PC-9 (cell line): ENCODE measurements around the gene AGBL2.

ENCODE experiments used
- CTCF ChIP-seq: fragments of 200-600 bp; sonication (generic); conservative IDR thresholded peaks from 2 replicates; pipeline ENCODE4 v1.6.1; 2017; ENCODE audit warnings: mixed run types, antibody characterized with exemption, mild to moderate bottlenecking, moderate library complexity
- EZH2 ChIP-seq: fragments of 200-600 bp; sonication (generic); IDR thresholded peaks from 2 replicates; pipeline ENCODE4 v1.8.0; 2017; ENCODE audit warnings: antibody characterized with exemption, low read depth

GRCh38 chr11:47661245-47661644, 53.9 kb downstream of the AGBL2 start:
- TF ChIP-seq CTCF (no peak), EZH2 (no peak)
